HG03175 (cell line): ENCODE results near the gene NRXN3.

ENCODE experiments used
- ATAC-seq: cut with Tn5 transposase; IDR thresholded peaks from one replicate; pipeline ENCODE4 v1.9.1; 2021; ENCODE audit warnings: mild to moderate bottlenecking, moderate library complexity; ENCODE audit not compliant: unreplicated experiment

The NRXN3 gene

DNA sequence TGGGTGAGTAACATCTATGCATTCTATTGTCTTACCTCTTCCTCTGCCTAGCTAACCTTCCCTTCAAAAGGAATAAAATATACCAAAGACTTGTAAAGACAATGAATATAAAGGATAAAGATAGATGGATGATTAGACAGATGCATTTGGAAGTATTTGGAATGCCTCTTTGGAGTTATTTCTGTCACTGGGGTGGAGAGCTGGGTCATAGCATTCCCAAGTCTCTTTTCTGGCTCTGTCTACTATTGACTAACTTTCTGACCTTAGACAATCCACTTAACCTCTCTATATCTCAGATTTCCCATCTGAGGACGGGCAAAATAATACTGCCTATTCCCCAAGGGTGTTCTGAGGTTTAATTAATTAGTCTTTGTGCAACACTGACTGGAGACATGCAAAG is 1523.8 kb downstream of the NRXN3 start:
- no peak for ATAC-seq

DNA sequence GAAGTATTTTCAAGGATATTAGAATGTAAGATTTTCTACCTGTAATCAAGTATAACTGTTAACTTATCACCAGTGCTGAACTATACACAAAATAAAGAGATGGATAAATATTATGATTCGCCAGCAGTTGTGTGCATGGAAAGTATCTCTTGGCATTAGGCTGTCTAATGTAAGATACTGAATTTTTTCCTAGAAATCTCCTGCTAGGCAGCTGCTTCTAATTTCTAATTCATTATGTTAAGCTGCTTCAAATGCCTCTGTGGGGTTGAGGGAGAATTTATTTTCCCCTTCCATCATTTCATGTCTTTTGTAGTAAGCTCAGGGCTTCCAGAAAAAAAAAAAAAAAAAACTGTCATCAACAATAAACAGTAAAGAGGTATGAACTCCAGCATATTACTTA is 1525.1 kb downstream of the NRXN3 start:
- ATAC-seq = no peak

DNA sequence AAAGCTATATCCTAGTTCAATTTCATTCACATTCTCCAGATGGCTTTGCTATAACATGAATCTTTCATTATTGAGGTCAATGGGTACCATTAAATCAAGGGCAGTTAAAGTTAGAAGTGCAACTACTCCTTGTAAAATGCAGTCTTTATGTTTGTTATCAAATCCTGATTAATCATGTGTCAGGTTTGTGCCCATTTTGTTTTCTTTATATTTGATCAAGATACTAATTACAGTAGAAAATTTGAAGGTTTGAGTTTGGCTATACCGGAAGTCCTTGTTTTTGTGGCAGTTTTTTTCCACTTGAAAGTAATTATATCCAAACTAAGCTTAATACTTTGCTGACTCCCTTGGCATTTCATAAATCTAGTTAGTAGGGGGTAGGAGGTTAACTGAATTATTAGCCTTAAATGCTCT is 1528.1 kb downstream of the NRXN3 start:
- no peak for ATAC-seq

DNA sequence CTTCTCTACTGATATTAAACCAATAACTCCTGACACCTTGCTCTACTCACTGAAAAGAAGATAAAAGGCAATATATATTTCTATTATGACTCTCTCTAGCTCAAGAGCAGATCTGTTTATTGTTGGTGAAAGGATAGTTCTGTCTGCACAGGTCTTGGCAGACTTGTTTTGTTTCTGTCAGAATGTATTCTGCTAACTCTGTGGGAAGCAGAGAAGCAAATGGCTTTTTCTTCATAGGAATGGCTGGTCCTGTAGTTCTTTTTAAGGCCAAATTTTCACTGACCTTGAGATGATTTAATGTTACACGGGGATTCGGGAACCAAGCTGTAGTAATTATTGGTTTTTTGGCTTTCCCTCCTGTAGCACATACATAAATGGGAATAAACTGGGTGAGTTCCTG is 1529.0 kb downstream of the NRXN3 start:
- no peak for ATAC-seq

DNA sequence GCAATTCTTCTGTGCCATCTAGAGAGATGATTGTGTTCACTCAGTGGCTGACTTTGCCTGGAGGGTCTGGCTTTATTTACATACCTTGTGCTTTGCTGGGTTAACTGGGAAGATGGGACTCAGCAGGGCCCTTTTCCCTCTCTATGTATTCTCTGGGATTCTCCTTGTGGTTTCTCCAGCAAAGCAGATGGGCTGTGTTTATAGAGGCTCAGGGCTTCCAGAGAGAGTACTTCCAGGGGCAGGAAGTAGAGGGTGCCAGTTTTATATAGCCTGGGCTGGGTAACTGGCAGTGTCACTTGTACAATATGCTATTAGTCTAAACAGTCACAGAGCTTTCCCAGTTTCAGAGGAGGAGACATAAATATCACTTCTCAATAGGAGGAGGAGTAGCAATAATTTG is 1531.2 kb downstream of the NRXN3 start:
- no peak for ATAC-seq

DNA sequence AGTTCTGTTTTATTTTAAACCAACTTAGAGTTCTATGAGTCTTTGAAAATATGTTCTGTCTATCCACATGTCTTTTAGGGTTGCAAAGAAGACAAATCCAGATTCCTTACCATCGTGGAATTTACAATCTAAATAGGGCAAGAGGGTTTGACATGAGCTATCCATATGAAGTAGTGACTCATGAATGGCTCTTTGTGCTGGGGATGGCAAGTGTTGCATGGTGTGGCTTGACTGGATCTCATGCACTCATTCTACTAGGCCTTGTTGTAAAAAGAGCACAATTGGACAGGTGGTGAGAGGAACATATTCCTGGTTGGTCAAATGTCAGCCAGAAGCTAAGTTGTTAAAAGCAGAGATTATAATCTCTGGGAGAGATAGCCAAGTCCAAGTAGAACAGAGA is 1532.0 kb downstream of the NRXN3 start:
- no peak for ATAC-seq

DNA sequence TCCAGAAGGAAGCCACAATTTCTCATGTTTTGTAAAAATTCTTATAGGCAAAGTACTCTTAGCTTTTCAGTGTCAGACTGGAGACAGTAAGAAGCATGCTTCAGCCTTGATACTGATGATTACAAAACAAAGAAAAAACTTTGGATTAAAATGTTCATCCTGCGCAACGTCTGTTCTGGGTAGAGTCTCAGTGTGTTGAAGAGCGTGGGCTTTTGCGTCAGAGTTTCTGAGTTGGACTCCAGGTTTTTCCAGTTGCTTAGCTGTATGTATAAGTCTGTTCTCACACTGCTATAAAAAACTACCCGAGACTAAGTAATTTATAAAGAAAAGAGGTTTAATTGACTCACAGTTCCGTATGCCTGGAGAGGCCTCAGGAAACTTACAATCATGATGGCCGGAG is 1533.0 kb downstream of the NRXN3 start:
- ATAC-seq = no peak

DNA sequence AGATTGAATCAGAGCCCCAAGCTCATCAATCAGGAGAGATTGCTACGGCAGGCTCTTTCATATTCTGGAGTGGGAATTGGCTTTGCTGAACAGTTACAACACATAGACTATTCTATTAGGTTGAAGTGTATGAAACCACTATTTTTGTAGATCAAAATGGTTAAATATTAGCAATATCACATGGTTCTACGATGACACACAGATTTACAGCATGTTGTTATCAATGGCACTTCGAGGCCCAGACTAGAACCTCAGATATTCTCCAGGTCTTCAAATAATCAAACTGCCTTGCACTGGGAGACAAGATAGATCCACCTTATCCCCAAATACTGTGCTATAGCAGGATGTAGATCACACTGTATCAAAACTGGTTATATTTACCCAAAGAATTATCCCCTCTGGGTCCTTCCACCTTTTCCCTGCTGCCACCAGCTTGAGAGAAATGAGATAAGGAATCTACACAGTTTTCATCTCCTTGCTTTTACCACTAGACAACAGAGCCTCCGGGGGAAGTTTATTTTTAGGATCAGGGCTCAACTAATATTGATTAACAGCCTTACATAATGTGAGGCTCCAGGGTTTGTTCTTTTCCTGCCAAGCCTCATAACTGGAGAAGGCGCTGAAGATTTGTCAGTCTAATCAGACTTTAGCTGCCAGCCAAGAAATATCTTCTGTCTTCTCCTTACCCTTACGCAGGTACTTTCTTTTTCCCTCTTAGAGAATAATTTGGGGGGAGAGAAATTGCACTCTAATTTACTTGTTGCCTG is 1534.1 kb downstream of the NRXN3 start:
- ATAC-seq = no peak

DNA sequence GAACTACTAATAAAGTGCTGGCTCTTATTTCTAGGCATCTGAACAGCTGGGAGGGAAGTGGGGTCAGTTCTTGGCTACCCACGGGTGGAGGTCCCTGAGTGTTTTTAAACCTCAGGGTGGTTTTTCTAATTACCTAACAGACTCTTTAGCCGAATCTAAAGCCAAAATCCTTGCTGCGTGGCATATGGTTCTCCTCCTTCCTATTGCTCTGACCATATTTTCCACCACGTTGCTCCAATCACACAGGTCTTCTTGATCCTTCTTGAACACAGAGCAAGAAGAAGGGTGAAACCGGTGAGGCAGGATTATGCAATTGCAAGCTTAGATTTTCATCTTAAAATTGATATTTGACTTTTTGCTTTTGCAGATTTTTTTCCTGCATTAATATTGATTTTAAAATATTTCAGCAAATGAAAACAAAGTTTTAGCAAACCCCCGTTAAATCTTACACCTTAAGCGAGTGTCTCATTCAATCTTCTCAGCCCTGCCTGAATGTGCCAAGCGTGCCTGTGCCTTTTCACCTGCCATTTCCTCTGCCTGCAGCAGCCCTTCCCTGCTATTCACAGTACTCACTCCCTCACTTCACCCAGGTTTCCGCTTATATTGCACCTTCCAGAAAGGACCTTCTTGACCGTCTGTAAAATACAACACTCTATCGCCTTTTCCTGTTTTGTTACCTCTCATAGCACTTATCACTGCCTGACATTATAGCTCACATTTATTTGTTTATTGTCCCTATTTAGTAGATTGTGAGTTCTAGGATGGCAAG is 1535.1 kb downstream of the NRXN3 start:
- ATAC-seq = no peak

DNA sequence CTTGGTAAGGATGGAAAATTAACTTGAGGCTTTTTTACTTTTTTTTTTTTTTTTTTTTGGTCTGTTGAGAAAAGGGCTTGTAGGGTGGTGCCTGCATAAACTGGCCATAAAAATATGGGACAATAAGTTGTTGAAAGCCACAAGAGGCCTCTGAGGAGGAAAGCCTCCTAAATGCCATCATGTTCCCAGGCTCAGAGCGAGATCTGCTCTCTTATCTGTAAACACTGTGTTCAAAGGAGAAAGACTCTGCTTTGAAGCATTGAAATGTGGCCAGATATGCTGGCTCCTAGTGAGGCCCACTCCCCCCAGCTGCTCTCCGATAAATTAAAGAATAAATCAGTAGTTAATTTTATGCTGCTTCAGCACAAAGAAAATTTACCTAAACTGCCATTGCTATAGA is 1536.2 kb downstream of the NRXN3 start:
- no peak for ATAC-seq

DNA sequence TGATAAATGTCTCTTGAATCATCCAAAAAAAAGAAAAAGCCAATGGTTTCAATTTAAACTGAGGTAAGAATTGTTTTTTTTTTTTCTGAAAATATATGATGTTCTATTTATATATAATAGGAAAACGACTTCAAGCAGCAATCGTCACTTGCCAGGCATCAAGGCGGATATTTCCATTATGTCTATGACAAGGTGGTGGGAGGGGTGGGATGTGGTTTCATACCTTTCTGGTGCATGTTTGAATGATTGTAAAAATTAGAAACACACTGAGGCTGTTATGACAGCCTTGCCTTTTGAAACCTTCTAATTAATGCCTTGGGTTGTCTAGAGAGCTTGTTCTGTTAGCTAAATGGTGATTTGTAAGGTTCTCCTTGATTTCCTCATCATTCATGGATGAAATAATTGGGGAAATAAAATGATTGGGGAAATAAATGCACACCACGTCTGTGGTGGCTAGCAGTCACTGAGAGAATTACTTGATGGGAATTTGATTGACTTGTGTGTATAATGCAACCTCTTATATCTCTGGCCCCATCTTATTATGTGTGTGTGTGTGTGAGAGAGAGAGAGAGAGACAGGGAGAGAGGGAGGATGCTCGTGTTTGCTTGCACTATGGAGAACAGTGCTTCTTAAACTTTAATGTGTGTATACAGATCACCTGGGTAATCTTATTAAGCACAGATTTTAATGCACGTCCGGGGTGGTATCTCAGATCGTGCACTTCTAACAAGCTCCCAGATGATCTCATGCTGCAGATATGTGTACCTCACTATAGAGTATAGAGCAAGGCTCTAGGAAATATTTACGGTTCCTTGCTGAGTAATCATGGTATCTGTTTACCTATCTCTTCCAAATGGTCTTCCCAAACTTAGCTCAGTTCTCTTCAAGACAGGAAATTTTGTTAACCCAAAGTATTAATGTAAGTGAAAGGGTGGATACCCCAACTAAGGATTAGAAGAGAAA is 1538.5 kb downstream of the NRXN3 start:
- no peak for ATAC-seq

DNA sequence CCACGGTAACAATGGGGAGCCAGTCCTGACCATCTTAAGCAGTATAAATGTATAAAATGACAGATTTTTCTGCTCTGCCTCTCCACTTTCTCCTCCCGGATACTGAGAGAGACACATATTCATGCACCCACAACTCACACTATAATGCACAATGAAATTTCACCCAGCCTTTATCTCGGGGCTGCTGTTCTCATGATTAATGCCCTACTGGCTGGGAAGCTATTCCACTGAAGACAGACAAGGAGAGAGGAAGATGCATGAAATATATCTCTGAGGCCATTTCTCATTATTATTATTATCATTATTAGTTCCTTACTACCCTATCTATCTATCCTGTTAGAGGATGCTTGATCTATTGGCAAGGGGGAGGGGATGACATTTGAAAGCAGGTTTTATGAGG is 1539.4 kb downstream of the NRXN3 start:
- ATAC-seq = no peak

DNA sequence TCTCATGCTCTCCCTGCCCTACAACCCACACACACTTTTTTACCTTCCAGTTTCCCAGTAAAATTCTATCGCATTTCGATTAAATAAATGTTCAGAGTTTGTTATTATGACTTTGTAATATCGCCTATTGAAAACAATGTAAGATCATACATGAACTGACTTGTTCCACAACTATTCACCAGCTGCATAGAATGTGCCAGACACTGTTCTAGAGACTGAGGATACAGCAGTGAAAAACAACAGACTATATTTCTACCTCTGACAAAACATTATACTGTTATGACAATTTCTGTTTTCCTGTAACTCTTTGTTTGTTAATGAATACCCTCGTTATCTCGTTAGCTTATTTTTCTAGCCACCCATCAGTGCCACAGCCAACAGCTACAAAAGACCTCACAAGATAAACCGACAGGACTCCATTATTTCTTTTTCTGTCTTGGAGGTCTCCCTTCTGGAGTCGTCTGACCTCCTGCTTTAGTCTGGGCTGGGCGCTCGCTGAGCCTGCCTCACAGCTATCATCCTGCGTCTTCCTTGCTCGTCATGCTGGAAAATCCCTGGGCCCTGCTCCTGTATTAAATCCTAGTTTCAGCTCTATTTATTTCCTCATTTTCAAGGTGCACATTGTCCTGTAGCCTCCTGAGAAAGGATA is 1542.3 kb downstream of the NRXN3 start:
- no peak for ATAC-seq

DNA sequence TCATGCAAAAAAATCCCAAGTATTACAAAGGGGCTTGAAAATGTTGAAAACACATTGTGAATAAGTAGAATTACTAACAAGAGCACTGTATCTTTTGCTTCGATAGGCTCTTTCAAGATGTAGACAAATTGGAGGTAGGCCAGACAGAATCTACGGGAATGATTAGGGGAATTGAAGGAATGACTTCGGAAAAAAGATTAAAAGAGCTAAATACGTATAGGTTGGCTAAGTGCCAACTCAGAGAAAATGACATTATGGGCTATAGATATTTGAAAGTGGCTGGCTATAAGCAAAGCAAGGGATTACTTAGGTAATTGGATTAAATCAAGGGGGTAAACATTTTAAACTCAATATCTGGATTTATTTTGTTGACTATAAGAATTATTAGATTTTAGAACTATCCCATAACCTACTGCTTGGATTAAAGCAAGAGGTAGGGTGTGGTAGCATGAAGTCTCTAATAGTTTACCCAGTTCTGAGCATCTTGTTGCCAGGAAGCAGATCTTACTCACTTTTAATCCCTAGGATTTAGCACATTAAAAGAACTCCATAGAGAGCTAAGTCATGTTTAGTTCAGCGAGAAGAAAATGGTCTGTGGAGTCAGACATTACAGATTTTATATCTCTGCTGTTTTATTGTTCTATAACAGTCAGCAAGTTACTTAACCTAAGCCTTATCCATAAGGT is 1551.4 kb downstream of the NRXN3 start:
- ATAC-seq = no peak

DNA sequence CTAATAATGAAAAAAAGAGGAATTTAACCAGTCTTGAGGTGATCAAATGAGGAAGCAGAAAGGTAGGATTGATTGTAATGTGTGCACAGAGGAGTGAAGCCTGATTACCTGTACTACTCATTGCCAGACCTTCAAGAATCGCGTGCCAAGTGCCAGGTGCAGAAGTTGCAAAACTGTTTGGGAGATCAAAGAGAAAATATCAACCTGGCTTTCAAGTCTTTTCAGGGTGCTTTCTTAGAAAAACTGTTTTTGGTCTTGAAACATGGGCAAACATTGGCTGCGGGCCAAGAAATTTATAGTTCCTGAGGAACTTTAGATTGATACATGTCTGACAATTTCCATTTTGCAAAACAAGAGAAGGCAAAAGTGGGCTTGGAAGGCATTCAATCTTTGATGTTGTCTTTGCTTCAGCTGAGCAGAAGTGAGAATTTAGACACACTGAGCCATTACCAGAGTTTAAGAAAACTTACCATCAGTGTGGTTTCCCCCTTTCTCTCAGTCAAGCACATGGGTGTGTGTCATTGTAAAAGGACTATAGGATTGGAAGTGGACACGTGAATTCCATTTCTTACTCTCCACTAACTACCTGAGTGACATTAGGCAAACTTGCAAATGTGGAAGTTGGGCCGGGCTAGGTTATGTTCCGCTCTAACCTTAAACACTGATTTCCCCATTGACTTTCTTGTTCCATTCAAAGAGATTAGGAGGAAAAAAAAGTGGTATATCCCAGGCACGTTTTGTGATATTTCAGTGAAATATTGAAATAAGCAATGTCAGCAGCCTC is 1555.0 kb downstream of the NRXN3 start:
- ATAC-seq = no peak

DNA sequence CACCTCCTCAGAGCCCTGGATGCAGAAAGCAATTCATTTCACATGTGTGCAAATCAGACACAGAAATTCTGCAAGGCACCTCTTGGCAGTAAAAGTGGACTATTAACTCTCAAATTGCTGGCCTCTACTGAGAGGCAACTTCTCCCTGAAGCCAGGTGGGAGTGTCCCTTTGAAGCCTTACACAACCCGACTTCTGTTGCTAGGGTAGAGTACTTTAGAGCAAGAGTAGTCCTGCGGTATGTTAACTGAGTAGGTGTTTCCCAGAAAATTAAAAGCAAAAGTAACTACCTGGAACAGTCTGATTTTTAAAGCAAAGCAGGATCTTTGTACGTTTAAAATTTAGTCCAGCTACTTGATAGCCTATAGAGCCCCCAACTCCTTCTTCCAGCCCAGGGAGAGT is 1557.7 kb downstream of the NRXN3 start:
- no peak for ATAC-seq

DNA sequence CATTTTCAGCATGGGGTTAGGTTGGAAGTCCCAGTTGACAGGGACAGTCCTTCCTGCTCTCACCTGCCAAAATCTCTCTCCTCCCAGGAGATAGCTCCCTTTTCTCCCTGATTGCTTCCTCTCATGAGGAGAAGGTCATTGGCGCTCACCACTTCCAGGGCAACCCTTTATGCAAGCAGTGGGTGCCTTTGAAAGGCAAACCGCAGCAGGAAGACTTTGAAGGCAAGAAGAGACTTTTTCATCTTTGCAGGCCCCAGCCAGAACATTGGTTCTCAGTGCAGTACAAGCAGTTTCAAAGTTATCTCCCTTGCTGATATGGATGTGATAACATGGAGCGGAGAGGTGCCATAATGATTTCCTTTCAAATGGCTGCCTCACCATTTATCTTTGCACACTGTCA is 1558.2 kb downstream of the NRXN3 start:
- no peak for ATAC-seq

DNA sequence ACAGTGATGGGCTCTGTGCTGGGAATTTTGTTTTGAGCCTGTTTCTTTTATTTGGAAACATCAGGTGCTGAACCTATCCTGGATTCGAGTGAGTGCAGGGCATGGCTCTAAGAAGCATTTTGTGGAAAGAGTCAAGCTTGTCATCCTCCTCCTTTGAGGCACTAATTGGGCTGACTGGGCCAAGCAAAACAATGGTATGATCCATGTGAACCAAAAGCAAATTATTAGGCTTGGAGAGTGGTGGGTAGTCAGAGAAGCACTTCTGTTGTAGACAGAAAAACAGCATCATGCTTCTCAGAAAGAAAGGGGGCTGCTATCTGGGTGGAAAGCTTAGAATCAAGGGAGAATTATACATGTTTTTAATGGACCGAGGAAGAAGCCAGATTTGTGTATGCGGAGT is 1559.6 kb downstream of the NRXN3 start:
- no peak for ATAC-seq

DNA sequence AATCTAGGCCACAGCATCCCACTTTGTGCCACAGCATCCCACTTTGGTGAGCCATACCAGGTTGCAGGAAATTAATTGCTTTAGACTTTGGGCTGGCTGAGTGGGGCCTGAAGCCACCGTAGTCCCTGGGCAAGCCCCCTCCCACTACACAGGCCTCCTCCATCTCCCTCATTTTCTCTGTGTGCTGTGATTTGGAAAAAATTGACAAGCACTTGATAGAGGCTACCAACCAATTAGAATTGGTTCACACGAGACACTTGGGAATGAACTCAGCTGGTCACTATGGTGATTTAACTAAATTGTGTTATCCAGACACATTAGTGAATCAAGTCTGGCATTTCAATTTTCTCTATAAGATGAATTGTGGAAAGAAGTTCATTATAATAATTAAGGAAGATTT is 1560.0 kb downstream of the NRXN3 start:
- ATAC-seq = no peak

DNA sequence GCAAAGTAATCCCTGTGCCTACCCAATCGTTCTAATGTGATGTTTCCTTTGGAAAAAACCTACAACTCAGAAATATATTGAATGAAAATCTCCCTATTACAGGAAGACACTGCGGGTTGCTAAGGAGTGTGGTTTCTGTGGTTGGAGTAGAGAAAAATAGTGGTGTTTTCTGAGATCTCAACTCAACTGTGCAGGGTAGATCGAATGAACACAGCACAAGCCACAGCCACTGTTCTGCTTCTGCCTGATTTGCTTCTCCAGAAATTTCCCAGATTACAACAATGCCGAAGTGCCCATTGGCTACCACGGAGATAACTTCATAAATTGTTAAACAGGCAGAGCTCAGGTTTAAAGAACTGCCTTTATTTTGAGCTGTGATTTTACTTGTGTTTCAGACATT is 1560.8 kb downstream of the NRXN3 start:
- ATAC-seq = no peak
